Psoas muscle (tissue), 8 donors: Measurements from ENCODE around the gene FMO2. TPM values are rescaled to one million over a fixed set of nuclear protein-coding genes. Genes with fewer than 3 reads are reported as not detected.

Source experiments
- ATAC-seq, 4 donors: fragments of 200-7000 bp; cut with Tn5 transposase; one replicate each; pipeline ENCODE4 v1.9.1; 2020; ENCODE audit warnings: moderate library complexity in 3 of 4, mild to moderate bottlenecking in 2 of 4
- DNase-seq, 2 donors: peaks; one replicate each; pipeline ENCODE4 v3.0.0-alpha.2; 2020
- H3K27ac ChIP-seq: fragments of 200-600 bp; one replicate; pipeline ENCODE4 v1.8.0; 2022
- H3K27me3 ChIP-seq, 3 donors: fragments of 200-600 bp in 1 of 3; one replicate each; pipeline versions ENCODE4 v1.6.1 to v1.8.0; 2013 to 2022; ENCODE audit warnings: low read length in 2 of 3, mild to moderate bottlenecking in 2 of 3, moderate library complexity in 1 of 3; ENCODE audit not compliant: insufficient read depth in 3 of 3
- H3K36me3 ChIP-seq, 2 donors: fragments of 200-600 bp in 1 of 2; one replicate each; pipeline versions ENCODE4 v1.6.1 to v1.8.0; 2013 to 2022; ENCODE audit warnings: low read depth in 1 of 2, mild to moderate bottlenecking in 1 of 2, moderate library complexity in 1 of 2; ENCODE audit not compliant: insufficient read depth in 1 of 2
- H3K4me1 ChIP-seq: fragments of 200-600 bp; one replicate; pipeline ENCODE4 v1.8.0; 2022
- H3K4me3 ChIP-seq: fragments of 200-600 bp; one replicate; pipeline ENCODE4 v1.8.0; 2022; ENCODE audit warnings: mild to moderate bottlenecking
- H3K9me3 ChIP-seq: fragments of 200-600 bp; one replicate; pipeline ENCODE4 v1.8.0; 2022
- CTCF ChIP-seq: fragments of 200-600 bp; IDR thresholded peaks from one replicate; pipeline ENCODE4 v1.8.0; 2022; ENCODE audit warnings: antibody characterized with exemption
- WGBS, 3 donors: extraction: QIAGEN DNeasy Blood & Tissue Kit; methylation state at CpG; one replicate each; pipeline versions ENCODE4 v1.1.6 to v1.1.7; 2013; 5-methylcytosine and 5-hydroxymethylcytosine counted together
- intact Hi-C, 2 donors: fragments of 100-400 bp; cut with DNase I; formaldehyde crosslinking; loops; one replicate each; pipeline versions ENCODE4 v1.11.0 to v1.14.2; 2022
- polyA plus RNA-seq, 3 donors: library from polyadenylated mRNA; stranded (reverse); fragments of 200-250 nt; gene quantifications; one replicate each; pipeline ENCODE4 v1.2.3, GENCODE V29; 2013
- total RNA-seq, 4 donors: library from RNA; stranded (reverse); fragmentation: NEBNext Ultra II Directional in 2 of 4; extraction: Animal tissue kit (Norgen Biotek cat#: 25700) in 2 of 4; gene quantifications; one replicate each; pipeline versions ENCODE4 v1.2.1 to v1.2.4, GENCODE V29; 2021 to 2023
- donor health status: healthy with polysubstance abuse.
- donor health status: DM: no; HTN: no; CAD: no; lungs with moderate emphysema.
- donor health status: Bipolar disorder and iron deficiency.
- donor health status: healthy.
- donor health status: DM: yes; HTN: yes; CAD: no.
- donor health status: DM: no; HTN: no; CAD: no.
- donor health status: DM: no; HTN: no; CAD: no.
- donor health status: DM: yes; HTN: yes; CAD: no.

Gene FMO2
- total and polyA plus RNA-seq, 7 donors: 6.9 to 54.1 (median 17.1) TPM

GRCh38 chr1:171212607-171213351 is 27.7 kb downstream of the FMO2 start:
- ATAC-seq: peak in 1 of 4 donors; percentile 35
- WGBS, 3 donors: 50 to 61% (median 55%) methylated on average over 3 of the region's 3 CpGs

GRCh38 chr1:171213559-171214454 is 28.7 kb downstream of the FMO2 start:
- no peak for TF ChIP-seq CTCF
- Histone ChIP-seq H3K36me3 (no peaks in the 10 kb centered on the region), H3K27me3 (no peaks in the 10 kb centered on the region), H3K4me1 (no peaks in the 10 kb centered on the region), H3K9me3 (no peaks in the 10 kb centered on the region), H3K4me3 (no peak overlapping the region), H3K27ac (no peak overlapping the region)
- WGBS, 3 donors: 67 to 72% (median 70%) methylated on average over 12 of the region's 12 CpGs
- intact Hi-C loops: no loop called here
- no peak for DNase-seq
- no peak for ATAC-seq

More at GRCh38 chr1:171212607-171213351, 27.7 kb downstream of the FMO2 start:
- no peak overlapping the region for H3K4me3 ChIP-seq
- no peaks in the 10 kb centered on the region for H3K4me1 ChIP-seq
- H3K36me3 ChIP-seq: no peaks in the 10 kb centered on the region
- H3K27me3 ChIP-seq: no peaks in the 10 kb centered on the region
- no peak for TF ChIP-seq CTCF
- no peak overlapping the region for H3K27ac ChIP-seq
- H3K9me3 ChIP-seq: no peaks in the 10 kb centered on the region
- intact Hi-C loops: no loop called here
- no peak for DNase-seq

- H3K27me3 ChIP-seq: no peaks in the 10 kb centered on the region
- H3K9me3 ChIP-seq: no peaks in the 10 kb centered on the region
- no peak for ATAC-seq
- no peak for TF ChIP-seq CTCF
- no peak overlapping the region for H3K4me3 ChIP-seq
- WGBS, 3 donors: 59 to 77% (median 74%) methylated on average over 9 of the region's 9 CpGs
- no peaks in the 10 kb centered on the region for H3K36me3 ChIP-seq
- H3K27ac ChIP-seq: no peak overlapping the region
- intact Hi-C loops: no loop called here
- peaks cover 2% of the 10 kb centered on the region for H3K4me1 ChIP-seq
- DNase-seq: no peak
These were observed 32.8 kb downstream of the FMO2 start for GRCh38 chr1:171217658-171218443.

GRCh38 chr1:171218661-171219060 is 33.6 kb downstream of the FMO2 start:
- H3K4me3 ChIP-seq: no peak overlapping the region
- ATAC-seq (no peak), DNase-seq (no peak)
- H3K27me3 ChIP-seq: no peaks in the 10 kb centered on the region
- H3K4me1 ChIP-seq: peaks cover 2% of the 10 kb centered on the region
- no peaks in the 10 kb centered on the region for H3K36me3 ChIP-seq
- H3K27ac ChIP-seq: no peak overlapping the region
- H3K9me3 ChIP-seq: no peaks in the 10 kb centered on the region
- TF ChIP-seq CTCF: no peak
- intact Hi-C loops: no loop called here
- WGBS, 3 donors: 0 to 71% (median 71%) methylated on average over 1 of the region's 1 CpG
